IMR-90 (cell line): Measurements from ENCODE around the gene DCANP1. TPM values are rescaled to one million over a fixed set of nuclear protein-coding genes. Genes with fewer than 3 reads are reported as not detected.

Experiments
- ATAC-seq: fragments of 200-7000 bp; cut with Tn5 transposase; 2 replicates; pipeline ENCODE4 v1.9.1; 2020; ENCODE audit warnings: low read depth, mild to moderate bottlenecking, moderate library complexity
- BruUV-seq: library from RNA; stranded (reverse); fragments of 400-500 nt; replicated peaks from 2 replicates; lab custom pipeline; 2021; lab: Mats Ljungman, UMichigan
- CTCF ChIA-PET: fragments of 300-600 bp; formaldehyde crosslinking; extraction: SDS; loops from one replicate; lab custom pipeline; 2021; ENCODE audit warnings: antibody characterized with exemption; lab: Yijun Ruan, JAX
- POLR2A ChIA-PET: fragments of 300-600 bp; sonication (Branson Sonifier 250); formaldehyde crosslinking; loops from one replicate; lab custom pipeline; 2022; ENCODE audit warnings: antibody characterized with exemption; ENCODE audit not compliant: unreplicated experiment; lab: Charles Lee
- DNase-seq: peaks from one replicate; pipeline ENCODE4 v3.0.0; 2013
- H2AFZ ChIP-seq: replicated peaks from 2 replicates; pipeline ENCODE3; 2013; ENCODE audit warnings: low read length, mild to moderate bottlenecking; ENCODE audit not compliant: poor library complexity
- H2AK5ac ChIP-seq: 2 replicates; pipeline ENCODE4 v1.6.1; 2013; ENCODE audit warnings: low read depth, low read length, inconsistent platforms
- H2AK9ac ChIP-seq: replicated peaks from 2 replicates; pipeline ENCODE3; 2013; ENCODE audit warnings: mild to moderate bottlenecking, low read depth, low read length, moderate library complexity; ENCODE audit not compliant: poor library complexity
- H2BK120ac ChIP-seq: 2 replicates; pipeline ENCODE4 v1.6.1; 2013; ENCODE audit warnings: low read depth, low read length, inconsistent platforms
- H2BK15ac ChIP-seq: 3 replicates; pipeline ENCODE4 v1.6.1; 2013; ENCODE audit warnings: low read depth, low read length, inconsistent platforms
- H2BK20ac ChIP-seq: 2 replicates; pipeline ENCODE4 v1.6.1; 2013; ENCODE audit warnings: low read depth, mild to moderate bottlenecking, inconsistent platforms, low read length, moderate library complexity
- H2BK5ac ChIP-seq: 2 replicates; pipeline ENCODE4 v1.6.1; 2013; ENCODE audit warnings: mild to moderate bottlenecking, low read depth, low read length, inconsistent platforms; ENCODE audit not compliant: poor library complexity, severe bottlenecking
- H3K14ac ChIP-seq: replicated peaks from 2 replicates; pipeline ENCODE4 v1.6.1; 2013; ENCODE audit warnings: low read depth, low read length, inconsistent platforms
- H3K18ac ChIP-seq: 2 replicates; pipeline ENCODE4 v1.6.1; 2013; ENCODE audit warnings: low read depth, low read length, control low read depth
- H3K23ac ChIP-seq: 2 replicates; pipeline ENCODE4 v1.6.1; 2013; ENCODE audit warnings: low read depth, low read length, inconsistent platforms
- H3K27ac ChIP-seq: 2 replicates; pipeline ENCODE4 v1.5.1; 2013; ENCODE audit warnings: mild to moderate bottlenecking, control low read depth, low read length; ENCODE audit not compliant: insufficient read depth
- H3K27me3 ChIP-seq: 2 replicates; pipeline ENCODE4 v1.6.1; 2013; ENCODE audit warnings: low read length; ENCODE audit not compliant: control insufficient read depth, insufficient read depth
- H3K36me3 ChIP-seq: 2 replicates; pipeline ENCODE4 v1.6.1; 2013; ENCODE audit warnings: low read length, mixed read lengths; ENCODE audit not compliant: control insufficient read depth, insufficient read depth
- H3K4ac ChIP-seq: 2 replicates; pipeline ENCODE4 v1.6.1; 2013; ENCODE audit warnings: low read depth, low read length, inconsistent platforms
- H3K4me1 ChIP-seq: 2 replicates; pipeline ENCODE4 v1.6.1; 2013; ENCODE audit warnings: low read length, mixed read lengths; ENCODE audit not compliant: control insufficient read depth, insufficient read depth
- H3K4me2 ChIP-seq: 2 replicates; pipeline ENCODE4 v1.6.1; 2013; ENCODE audit warnings: low read depth, mild to moderate bottlenecking, control low read depth, low read length, moderate library complexity
- H3K4me3 ChIP-seq: 2 replicates; pipeline ENCODE4 v1.5.1; 2013; ENCODE audit warnings: low read depth, mild to moderate bottlenecking, control low read depth, low read length, moderate library complexity; ENCODE audit not compliant: insufficient read depth
- H3K56ac ChIP-seq: 2 replicates; pipeline ENCODE4 v1.6.1; 2013; ENCODE audit warnings: low read length, inconsistent platforms; ENCODE audit not compliant: insufficient read depth; ENCODE audit errors: extremely low read depth
- H3K79me1 ChIP-seq, 2 experiments: 2 replicates each; pipeline ENCODE4 v1.6.1; 2013; ENCODE audit warnings: low read length in 2 of 2, inconsistent platforms in 1 of 2, low read depth in 1 of 2
- H3K9ac ChIP-seq: 2 replicates; pipeline ENCODE4 v1.6.1; 2013; ENCODE audit warnings: low read depth, low read length, control low read depth
- H3K9me1 ChIP-seq: 2 replicates; pipeline ENCODE4 v1.6.1; 2013; ENCODE audit warnings: low read length, inconsistent platforms; ENCODE audit not compliant: insufficient read depth
- H3K9me3 ChIP-seq: 2 replicates; pipeline ENCODE4 v1.6.1; 2013; ENCODE audit warnings: low read length; ENCODE audit not compliant: control insufficient read depth, insufficient read depth
- H4K20me1 ChIP-seq: 2 replicates; pipeline ENCODE4 v1.6.1; 2013; ENCODE audit warnings: low read length, inconsistent platforms; ENCODE audit not compliant: insufficient read depth
- H4K5ac ChIP-seq: 2 replicates; pipeline ENCODE4 v1.6.1; 2013; ENCODE audit warnings: mild to moderate bottlenecking, low read depth, low read length, control low read depth
- H4K8ac ChIP-seq, 2 experiments: 2 replicates each; pipeline ENCODE4 v1.6.1; 2013; ENCODE audit warnings: low read depth in 2 of 2, low read length in 2 of 2, control low read depth in 1 of 2, inconsistent platforms in 1 of 2
- H4K91ac ChIP-seq: 2 replicates; pipeline ENCODE4 v1.6.1; 2013; ENCODE audit warnings: low read depth, low read length, inconsistent platforms; ENCODE audit not compliant: insufficient read depth
- NFE2L2 ChIP-seq: fragments of 150-350 bp; IDR thresholded peaks from 2 replicates; pipeline ENCODE4 v1.6.1; 2016; ENCODE audit warnings: low read depth, mild to moderate bottlenecking, low read length
- RCOR1 ChIP-seq: IDR thresholded peaks from 2 replicates; pipeline ENCODE4 v1.6.1; 2012; ENCODE audit warnings: mild to moderate bottlenecking, low read length, improper control_type of control experiment; ENCODE audit not compliant: insufficient replicate concordance
- RFX5 ChIP-seq: IDR thresholded peaks from 2 replicates; pipeline ENCODE4 v1.8.0; 2012; ENCODE audit warnings: low read depth, mild to moderate bottlenecking, low read length, moderate library complexity
- WGBS, 2 experiments: methylation state at CpG; one replicate each; pipeline versions ENCODE4 v1.1.5 to v1.1.7; 2013; ENCODE audit warnings: missing lambda C conversion rate in 2 of 2; ENCODE audit not compliant: insufficient read length in 1 of 2; ENCODE audit errors: extremely low coverage in 2 of 2; 5-methylcytosine and 5-hydroxymethylcytosine counted together
- dilution Hi-C: fragments of 300-500 bp; cut with HindIII; formaldehyde crosslinking; loops from one replicate; pipeline ENCODE4 v1.14.3; 2018; ENCODE audit warnings: low sequenced_read_pairs; ENCODE audit not compliant: unreplicated experiment
- in situ Hi-C: fragments of 300-500 bp; cut with MboI; formaldehyde crosslinking; loops from 3 replicates; pipeline ENCODE4 v1.14.3; 2019; ENCODE audit warnings: low sequenced_read_pairs, inconsistent platforms, mixed read lengths
- intact Hi-C: fragments of 100-400 bp; cut with micrococcal nuclease; formaldehyde crosslinking; loops from 2 replicates; pipeline ENCODE4 v1.10.0; 2022
- polyA plus RNA-seq, 3 experiments: library from polyadenylated mRNA; depleted of rRNA; stranded (reverse); fragments of >200 nt; gene quantifications; 2 replicates each; pipeline ENCODE4 v1.2.3, GENCODE V29; 2012; ENCODE audit warnings: low replicate concordance in 1 of 3
- total RNA-seq: library from RNA; depleted of rRNA; stranded (reverse); fragments of >200 nt; gene quantifications from 2 replicates; pipeline ENCODE4 v1.2.3, GENCODE V29; 2012

Gene DCANP1
- total and polyA plus RNA-seq, 2 of the 4 experiments (the other 2 are of a cell fraction): not detected

DNA sequence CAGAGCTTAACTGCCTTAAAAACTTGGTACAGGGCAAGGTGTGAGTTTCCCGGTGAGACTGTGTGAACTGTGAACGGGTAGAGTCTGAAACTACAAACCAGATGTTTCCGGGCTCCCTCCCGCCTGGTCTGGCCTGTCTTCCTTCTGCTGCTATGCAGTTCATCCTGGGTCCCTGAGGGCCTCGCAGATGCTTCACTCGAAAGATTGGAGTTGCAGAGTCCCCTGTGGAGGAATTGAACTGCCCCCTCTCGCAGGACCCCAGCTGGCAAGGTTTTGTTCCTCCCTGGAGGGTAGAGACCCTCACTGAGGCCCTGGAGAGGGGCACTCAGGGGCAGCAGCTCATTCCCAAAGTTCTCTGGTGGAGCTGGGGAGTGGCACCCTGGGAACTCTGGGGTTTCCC, 533 bp downstream of the DCANP1 start:
- intact Hi-C loops: no loop called here
- H4K20me1 ChIP-seq: no peaks in the 10 kb centered on the region
- CTCF ChIA-PET: interaction anchor here (1.2 kb wide), 1 partner anchor 11 kb away, joined by 3 read pairs; no protein-coding TSS in a partner anchor
- no peak overlapping the region for H3K9ac ChIP-seq
- dilution Hi-C loops: no loop called here
- no peak overlapping the region for H3K27ac ChIP-seq
- no peak overlapping the region for H3K14ac ChIP-seq
- POLR2A ChIA-PET: no interaction called here
- H3K36me3 ChIP-seq: no peaks in the 10 kb centered on the region
- no peaks in the 10 kb centered on the region; the same call in 1 of the 2 replicates for H3K9me3 ChIP-seq
- H3K4me1 ChIP-seq: peaks cover 2% of the 10 kb centered on the region; the same call in 1 of the 2 replicates
- no peak overlapping the region for H4K91ac ChIP-seq
- in situ Hi-C loops: no loop called here
- H2BK15ac ChIP-seq: no peak overlapping the region
- no peak overlapping the region for H3K18ac ChIP-seq
- H3K79me1 ChIP-seq: no peaks in the 10 kb centered on the region
- no peak overlapping the region for H2BK5ac ChIP-seq
- no TSS peak for BruUV-seq
- H2AK9ac ChIP-seq: no peak overlapping the region
- H2AK5ac ChIP-seq: no peak overlapping the region
- no peak overlapping the region for H4K5ac ChIP-seq
- no peak overlapping the region for H3K4me2 ChIP-seq
- no peak overlapping the region for H4K8ac ChIP-seq
- DNase-seq: no peak
- no peak overlapping the region for H3K23ac ChIP-seq
- H2AFZ ChIP-seq: no peak overlapping the region
- WGBS, 2 experiments: 100% methylated on average over 1 of the region's 7 CpGs; no CpG with 5 or more reads in 1 of the 2 experiments
- H3K27me3 ChIP-seq: peaks cover 36% of the 10 kb centered on the region
- TF ChIP-seq RFX5: no peak
- TF ChIP-seq RCOR1: no peak
- TF ChIP-seq NFE2L2: no peak
- H2BK120ac ChIP-seq: no peak overlapping the region
- no peak overlapping the region for H3K56ac ChIP-seq
- ATAC-seq: no peak
- H2BK20ac ChIP-seq: no peak overlapping the region
- H3K4ac ChIP-seq: no peak overlapping the region
- H3K9me1 ChIP-seq: no peaks in the 10 kb centered on the region
- no peak overlapping the region for H3K4me3 ChIP-seq
